Measurements from ENCODE around the gene PELI2.

DNA sequence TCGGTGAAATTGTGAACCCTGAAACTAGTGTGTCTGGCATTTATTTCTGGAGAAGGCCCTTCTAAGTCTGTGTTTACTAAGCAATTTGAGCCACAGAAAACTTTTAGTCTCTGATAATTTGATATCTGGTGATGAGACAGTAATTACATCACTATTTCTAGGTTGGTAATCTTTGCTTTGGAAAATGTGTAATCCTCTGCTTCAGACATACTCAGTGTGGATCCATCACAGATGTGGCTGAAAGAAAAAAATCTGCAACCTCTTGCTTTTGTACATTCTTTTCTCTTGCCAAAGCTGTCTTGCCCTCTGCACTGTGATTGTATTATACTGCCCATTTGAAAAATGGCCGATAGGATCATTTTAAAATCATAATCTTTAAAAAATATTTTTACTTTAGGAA, 78.1 kb downstream of the PELI2 start:
- no peak for TF ChIP-seq POLR2A (IDR thresholded peaks at IDR 0.05)
- TF ChIP-seq, protein P1, sequence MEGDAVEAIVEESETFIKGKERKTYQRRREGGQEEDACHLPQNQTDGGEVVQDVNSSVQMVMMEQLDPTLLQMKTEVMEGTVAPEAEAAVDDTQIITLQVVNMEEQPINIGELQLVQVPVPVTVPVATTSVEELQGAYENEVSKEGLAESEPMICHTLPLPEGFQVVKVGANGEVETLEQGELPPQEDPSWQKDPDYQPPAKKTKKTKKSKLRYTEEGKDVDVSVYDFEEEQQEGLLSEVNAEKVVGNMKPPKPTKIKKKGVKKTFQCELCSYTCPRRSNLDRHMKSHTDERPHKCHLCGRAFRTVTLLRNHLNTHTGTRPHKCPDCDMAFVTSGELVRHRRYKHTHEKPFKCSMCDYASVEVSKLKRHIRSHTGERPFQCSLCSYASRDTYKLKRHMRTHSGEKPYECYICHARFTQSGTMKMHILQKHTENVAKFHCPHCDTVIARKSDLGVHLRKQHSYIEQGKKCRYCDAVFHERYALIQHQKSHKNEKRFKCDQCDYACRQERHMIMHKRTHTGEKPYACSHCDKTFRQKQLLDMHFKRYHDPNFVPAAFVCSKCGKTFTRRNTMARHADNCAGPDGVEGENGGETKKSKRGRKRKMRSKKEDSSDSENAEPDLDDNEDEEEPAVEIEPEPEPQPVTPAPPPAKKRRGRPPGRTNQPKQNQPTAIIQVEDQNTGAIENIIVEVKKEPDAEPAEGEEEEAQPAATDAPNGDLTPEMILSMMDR (IDR thresholded peaks at IDR 0.05) = no peak
- no peak for TF ChIP-seq EP300 (IDR thresholded peaks at IDR 0.05)

Data from ovary (tissue), 3 donors.